Measurements from ENCODE around the gene CXCL17.

Gene CXCL17

DNA sequence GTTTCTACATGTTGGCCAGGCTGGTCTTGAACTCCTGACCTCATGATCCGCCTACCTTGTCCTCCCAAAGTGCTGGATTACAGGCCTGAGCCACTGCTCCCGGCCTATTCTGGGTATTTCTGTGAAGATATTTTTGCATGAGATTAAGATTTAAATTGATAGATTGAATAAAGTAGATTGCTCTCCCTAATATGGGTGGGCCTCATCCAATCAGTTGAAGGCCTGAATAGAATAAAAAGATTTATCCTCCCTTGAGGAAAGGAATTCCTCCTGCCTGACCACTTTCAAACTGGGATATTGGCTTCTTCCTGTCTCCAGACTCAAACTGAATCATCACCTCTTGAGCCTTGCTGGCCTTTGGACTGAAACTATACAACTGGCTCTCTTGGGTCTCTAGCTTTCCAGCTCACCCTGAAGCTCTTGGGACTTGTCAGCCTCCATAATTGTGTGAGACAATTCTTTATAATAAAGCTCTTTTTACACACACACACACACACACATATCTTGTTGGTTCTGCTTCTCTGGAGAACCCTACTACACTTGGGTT is 36.1 kb upstream of the CXCL17 start:
- H3K4me3 ChIP-seq (ENCODE audit: low read depth, low read length): no peak overlapping the region
- no peak for DNase-seq (ENCODE audit: low read depth)
- TF ChIP-seq, protein P1, sequence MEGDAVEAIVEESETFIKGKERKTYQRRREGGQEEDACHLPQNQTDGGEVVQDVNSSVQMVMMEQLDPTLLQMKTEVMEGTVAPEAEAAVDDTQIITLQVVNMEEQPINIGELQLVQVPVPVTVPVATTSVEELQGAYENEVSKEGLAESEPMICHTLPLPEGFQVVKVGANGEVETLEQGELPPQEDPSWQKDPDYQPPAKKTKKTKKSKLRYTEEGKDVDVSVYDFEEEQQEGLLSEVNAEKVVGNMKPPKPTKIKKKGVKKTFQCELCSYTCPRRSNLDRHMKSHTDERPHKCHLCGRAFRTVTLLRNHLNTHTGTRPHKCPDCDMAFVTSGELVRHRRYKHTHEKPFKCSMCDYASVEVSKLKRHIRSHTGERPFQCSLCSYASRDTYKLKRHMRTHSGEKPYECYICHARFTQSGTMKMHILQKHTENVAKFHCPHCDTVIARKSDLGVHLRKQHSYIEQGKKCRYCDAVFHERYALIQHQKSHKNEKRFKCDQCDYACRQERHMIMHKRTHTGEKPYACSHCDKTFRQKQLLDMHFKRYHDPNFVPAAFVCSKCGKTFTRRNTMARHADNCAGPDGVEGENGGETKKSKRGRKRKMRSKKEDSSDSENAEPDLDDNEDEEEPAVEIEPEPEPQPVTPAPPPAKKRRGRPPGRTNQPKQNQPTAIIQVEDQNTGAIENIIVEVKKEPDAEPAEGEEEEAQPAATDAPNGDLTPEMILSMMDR (IDR thresholded peaks at IDR 0.05; ENCODE audit: insufficient read depth, low read depth, low read length, missing control alignments): no peak

DNA sequence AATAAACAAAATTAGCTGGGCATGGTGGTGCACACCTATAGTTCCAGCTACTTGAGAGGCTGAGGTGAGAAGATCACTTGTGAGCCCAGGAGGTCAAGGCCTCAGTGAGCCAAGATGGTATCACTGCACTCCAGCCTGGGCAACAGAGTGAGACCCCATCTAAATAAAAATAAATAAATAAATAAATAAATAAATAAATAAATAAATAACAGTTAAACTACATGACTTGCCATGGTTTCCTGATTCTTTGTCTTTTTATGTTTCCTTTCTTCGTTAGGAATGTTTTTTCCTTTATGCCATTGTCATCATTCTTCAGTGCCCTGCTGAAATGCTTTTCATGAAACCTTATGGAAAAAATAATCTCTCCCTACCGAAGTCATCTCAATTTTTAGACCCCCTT is 35.2 kb upstream of the CXCL17 start:
- no peak overlapping the region for H3K4me3 ChIP-seq (ENCODE audit: low read depth, low read length)
- DNase-seq (ENCODE audit: low read depth): no peak
- TF ChIP-seq, protein P1 (IDR thresholded peaks at IDR 0.05; ENCODE audit: insufficient read depth, low read depth, low read length, missing control alignments): no peak

DNA sequence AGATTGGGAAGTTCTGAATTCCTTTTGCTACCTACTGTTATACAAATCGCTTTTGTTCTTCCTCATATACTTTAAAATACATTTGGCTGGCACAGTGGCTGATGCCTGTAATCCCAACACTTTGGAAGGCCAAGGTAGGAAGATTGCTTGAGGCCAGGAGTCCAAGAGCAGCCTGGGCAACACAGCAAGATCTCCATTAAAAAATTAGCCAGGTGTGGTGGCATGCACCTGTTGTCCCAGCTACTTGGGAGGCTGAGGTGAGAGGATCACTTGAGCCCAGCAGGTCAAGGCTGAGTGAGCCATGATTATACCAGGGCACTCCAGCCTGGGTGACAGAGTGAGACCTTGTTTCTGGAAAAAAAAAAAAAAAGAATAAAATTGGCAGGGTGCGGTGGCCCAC is 34.4 kb upstream of the CXCL17 start:
- TF ChIP-seq, protein P1 (IDR thresholded peaks at IDR 0.05; ENCODE audit: insufficient read depth, low read depth, low read length, missing control alignments): no peak
- no peak for DNase-seq (ENCODE audit: low read depth)
- no peak overlapping the region for H3K4me3 ChIP-seq (ENCODE audit: low read depth, low read length)

DNA sequence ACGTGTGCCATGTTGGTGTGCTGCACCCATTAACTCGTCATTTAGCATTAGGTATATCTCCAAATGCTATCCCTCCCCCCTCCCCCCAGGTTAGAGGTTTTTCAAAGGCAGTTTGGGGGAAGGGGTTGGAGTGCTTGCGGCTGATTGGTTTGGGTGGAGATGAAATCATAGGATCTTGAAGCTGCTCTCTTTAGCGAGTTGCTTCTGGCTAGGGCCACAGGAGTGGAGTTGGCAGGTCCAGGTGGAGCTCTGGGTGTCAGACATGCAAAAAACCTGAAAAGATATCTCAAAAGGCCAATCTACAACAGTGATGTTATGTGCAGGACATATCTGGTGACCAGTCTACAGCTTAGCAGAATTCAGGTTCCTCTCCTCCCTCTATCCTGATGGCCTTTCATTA is 32.6 kb upstream of the CXCL17 start:
- no peak overlapping the region for H3K4me3 ChIP-seq (ENCODE audit: low read depth, low read length)
- no peak for DNase-seq (ENCODE audit: low read depth)
- TF ChIP-seq, protein P1 (IDR thresholded peaks at IDR 0.05; ENCODE audit: insufficient read depth, low read depth, low read length, missing control alignments): no peak

DNA sequence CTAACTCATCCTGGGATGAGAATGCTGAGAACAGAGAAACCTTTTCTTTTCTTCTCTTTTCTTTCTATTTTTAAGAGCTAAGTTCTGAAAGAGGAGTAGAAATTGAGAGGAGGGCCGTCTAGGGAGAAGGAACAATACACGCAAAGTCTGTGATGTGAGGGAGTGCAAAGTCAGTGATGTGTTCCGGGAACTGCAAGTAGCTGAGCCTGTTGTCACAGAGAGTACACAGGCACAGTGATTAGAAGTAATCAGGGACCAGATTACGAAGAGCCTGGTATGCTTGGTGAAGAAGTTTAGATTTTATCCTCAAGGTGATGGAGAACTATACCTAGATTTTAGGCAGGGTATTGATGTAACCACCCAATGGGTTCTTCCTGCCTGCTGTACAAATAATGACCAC is 32.0 kb upstream of the CXCL17 start:
- TF ChIP-seq, protein P1 (IDR thresholded peaks at IDR 0.05; ENCODE audit: insufficient read depth, low read depth, low read length, missing control alignments): no peak
- no peak for DNase-seq (ENCODE audit: low read depth)

DNA sequence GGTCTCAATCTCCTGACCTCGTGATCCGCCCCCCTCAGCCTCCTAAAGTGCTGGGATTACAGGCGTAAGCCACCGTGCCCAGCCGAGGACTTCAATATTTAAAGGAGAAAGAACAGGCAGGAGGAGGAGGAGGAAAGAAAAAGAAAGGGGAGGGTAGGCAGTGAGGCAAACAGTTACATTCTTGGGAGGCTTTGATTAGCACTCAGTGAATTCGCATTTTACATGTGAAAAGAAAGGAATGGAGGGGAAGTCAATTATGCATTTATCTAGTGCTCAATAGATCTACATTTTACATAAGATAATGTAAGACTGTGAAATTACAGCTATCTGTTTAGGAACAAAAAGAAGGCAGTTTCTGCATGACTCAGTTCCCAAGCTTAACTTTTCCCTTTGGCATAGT is 30.9 kb upstream of the CXCL17 start:
- no peak for DNase-seq (ENCODE audit: low read depth)
- TF ChIP-seq, protein P1 (IDR thresholded peaks at IDR 0.05; ENCODE audit: insufficient read depth, low read depth, low read length, missing control alignments): no peak
- H3K4me3 ChIP-seq (ENCODE audit: low read depth, low read length): no peak overlapping the region

More for the DNA sequence above, 32.0 kb upstream of the CXCL17 start:
- H3K4me3 ChIP-seq (ENCODE audit: low read depth, low read length): no peak overlapping the region

Data from GM12865 (cell line).